CD14-positive monocyte (primary cell): ENCODE results near the gene CDK5RAP3. TPM values are rescaled to one million over a fixed set of nuclear protein-coding genes. Genes with fewer than 3 reads are reported as not detected.

ENCODE experiments used
- DNase-seq, 3 donors: peaks; one replicate each; pipeline ENCODE4 v3.0.0-alpha.2; 2011 to 2022
- H2AFZ ChIP-seq: 2 replicates; pipeline ENCODE4 v1.6.0; 2012; ENCODE audit warnings: mild to moderate bottlenecking, low read depth, low read length, inconsistent platforms; ENCODE audit not compliant: insufficient read depth, poor library complexity, severe bottlenecking
- H3K27ac ChIP-seq, 2 donors: 1 replicate in 1 of 2; 2 replicates in 1 of 2; pipeline ENCODE4 v1.5.1; 2012 to 2013; ENCODE audit warnings: low read length in 2 of 2, control low read depth in 1 of 2, inconsistent platforms in 1 of 2, low read depth in 1 of 2, mild to moderate bottlenecking in 1 of 2
- H3K27me3 ChIP-seq, 2 donors: one replicate each; pipeline versions ENCODE4 v1.6.0 to v1.6.1; 2011 to 2013; ENCODE audit warnings: low read length in 2 of 2; ENCODE audit not compliant: control insufficient read depth in 2 of 2, insufficient read depth in 2 of 2
- H3K36me3 ChIP-seq, 2 donors: replicated peaks in 1 of 2; 1 replicate in 1 of 2; 2 replicates in 1 of 2; pipeline versions ENCODE4 v1.5.1 to v1.6.1; 2012 to 2013; ENCODE audit warnings: low read length in 2 of 2, control low read depth in 1 of 2, inconsistent platforms in 1 of 2, mild to moderate bottlenecking in 1 of 2; ENCODE audit not compliant: insufficient read depth in 2 of 2, control insufficient read depth in 1 of 2
- H3K4me1 ChIP-seq, 2 donors: 1 replicate in 1 of 2; 2 replicates in 1 of 2; pipeline versions ENCODE4 v1.5.1 to v1.6.1; 2012 to 2013; ENCODE audit warnings: low read length in 2 of 2, control low read depth in 1 of 2, inconsistent platforms in 1 of 2, mild to moderate bottlenecking in 1 of 2, moderate library complexity in 1 of 2; ENCODE audit not compliant: insufficient read depth in 2 of 2, control insufficient read depth in 1 of 2
- H3K4me2 ChIP-seq: replicated peaks from 2 replicates; pipeline ENCODE3; 2012; ENCODE audit warnings: low read length, moderate library complexity, mild to moderate bottlenecking; ENCODE audit not compliant: poor library complexity, severe bottlenecking; ENCODE audit errors: extremely low read depth
- H3K4me3 ChIP-seq, 3 experiments: fragments of 200-600 bp in 1 of 3; sonication (generic) in 1 of 3; replicated peaks in 1 of 3; 1 replicate in 2 of 3; 2 replicates in 1 of 3; pipeline ENCODE4 v1.5.1; 2011 to 2013; ENCODE audit warnings: low read length in 3 of 3, mild to moderate bottlenecking in 3 of 3, control low read depth in 2 of 3, low read depth in 2 of 3, inconsistent platforms in 1 of 3, moderate library complexity in 1 of 3
- H3K79me2 ChIP-seq: 2 replicates; pipeline ENCODE4 v1.6.0; 2012; ENCODE audit warnings: mild to moderate bottlenecking, control low read depth, inconsistent platforms, low read length, moderate library complexity; ENCODE audit not compliant: insufficient read depth
- H3K9ac ChIP-seq: 2 replicates; pipeline ENCODE4 v1.6.0; 2017; ENCODE audit warnings: low read length, mild to moderate bottlenecking; ENCODE audit not compliant: insufficient read depth, poor library complexity, severe bottlenecking
- H3K9me3 ChIP-seq, 2 donors: replicated peaks in 1 of 2; 1 replicate in 1 of 2; 2 replicates in 1 of 2; pipeline versions ENCODE4 v1.5.1 to v1.6.1; 2012 to 2013; ENCODE audit warnings: low read length in 2 of 2, control low read depth in 1 of 2; ENCODE audit not compliant: control insufficient read depth in 1 of 2, insufficient read depth in 1 of 2
- H4K20me1 ChIP-seq: 2 replicates; pipeline ENCODE4 v1.6.0; 2012; ENCODE audit warnings: mild to moderate bottlenecking, low read length, control low read depth, moderate library complexity; ENCODE audit not compliant: insufficient read depth
- H3K27ac Mint-ChIP-seq, 7 donors: one replicate each; pipeline ENCODE4 v1.8.0; 2020; ENCODE audit warnings: mild to moderate bottlenecking in 7 of 7, mixed read lengths in 7 of 7, moderate library complexity in 6 of 7, inconsistent platforms in 2 of 7
- H3K27me3 Mint-ChIP-seq, 3 donors: one replicate each; pipeline ENCODE4 v1.8.0; 2021 to 2022; ENCODE audit warnings: low read depth in 3 of 3, mild to moderate bottlenecking in 3 of 3, mixed read lengths in 3 of 3, moderate library complexity in 3 of 3, inconsistent platforms in 1 of 3
- H3K36me3 Mint-ChIP-seq, 2 donors: one replicate each; pipeline ENCODE4 v1.8.0; 2020; ENCODE audit warnings: mixed read lengths in 2 of 2, inconsistent platforms in 1 of 2, mild to moderate bottlenecking in 1 of 2
- H3K4me1 Mint-ChIP-seq: one replicate; pipeline ENCODE4 v1.8.0; 2020; ENCODE audit warnings: mild to moderate bottlenecking, mixed read lengths
- H3K4me3 Mint-ChIP-seq, 2 donors: one replicate each; pipeline ENCODE4 v1.8.0; 2020; ENCODE audit warnings: mild to moderate bottlenecking in 2 of 2, mixed read lengths in 2 of 2, moderate library complexity in 1 of 2
- H3K9me3 Mint-ChIP-seq, 7 donors: one replicate each; pipeline ENCODE4 v1.8.0; 2020 to 2022; ENCODE audit warnings: mixed read lengths in 7 of 7, mild to moderate bottlenecking in 6 of 7, moderate library complexity in 6 of 7, inconsistent platforms in 2 of 7
- WGBS: methylation state at CpG from one replicate; pipeline ENCODE4 v1.1.5; 2013; ENCODE audit warnings: missing lambda C conversion rate; ENCODE audit not compliant: insufficient coverage; 5-methylcytosine and 5-hydroxymethylcytosine counted together
- intact Hi-C, 2 donors: fragments of 100-400 bp; cut with micrococcal nuclease; formaldehyde crosslinking; loops; one replicate each; pipeline versions ENCODE4 v1.15.0 to v1.15.1; 2023
- polyA plus RNA-seq, 3 donors: library from polyadenylated mRNA; depleted of rRNA in 1 of 3; unstranded in 2 of 3; stranded (reverse) in 1 of 3; fragments of 300-500 nt in 2 of 3; fragments of >200 nt in 1 of 3; fragmentation: Illumina TruSeq in 2 of 3; gene quantifications; 1 replicate in 2 of 3; 2 replicates in 1 of 3; pipeline ENCODE4 v1.2.3, GENCODE V29; 2012 to 2021
- TF ChIP-seq, protein P1 (sequence below): fragments of 200-600 bp; IDR thresholded peaks from one replicate; pipeline ENCODE4 v1.8.0; 2022; ENCODE audit warnings: antibody characterized with exemption, mild to moderate bottlenecking

Gene CDK5RAP3
- polyA plus RNA-seq, 3 donors = 86.1 to 782 (median 94.4) TPM

DNA sequence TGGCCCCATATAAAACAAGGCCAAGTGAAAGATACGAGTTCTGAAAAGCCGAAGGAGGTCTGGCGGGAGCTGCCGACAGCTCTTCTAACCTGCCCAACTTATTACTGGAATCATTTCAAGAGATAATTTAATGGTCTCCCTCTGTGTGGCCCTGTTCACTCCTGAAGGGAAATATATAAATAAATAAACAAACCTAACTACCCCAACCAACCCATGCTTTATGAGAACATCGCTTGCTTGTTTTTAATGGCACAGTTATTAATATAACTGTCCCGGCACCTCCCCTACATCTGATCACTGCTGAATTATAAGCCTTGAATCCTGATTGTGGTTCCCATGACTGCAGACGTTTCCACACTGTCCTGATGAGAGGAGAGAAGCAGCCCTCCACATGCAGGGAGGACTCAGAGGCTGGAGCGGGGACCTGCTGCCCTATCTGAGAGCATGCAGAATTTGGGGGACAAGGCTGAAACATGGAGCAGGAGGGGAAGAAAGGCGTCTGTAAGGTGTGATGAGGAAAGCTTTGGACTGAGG is 22.2 kb downstream of the CDK5RAP3 start:
- H3K27ac ChIP-seq = no peak overlapping the region
- Mint-ChIP-seq H3K4me3 (no peak overlapping the region), H3K27me3 (peaks cover 0 to 6% (median 4%) of the 10 kb centered on the region in 3 donors), H3K9me3 (no peaks in the 10 kb centered on the region), H3K27ac (no peak overlapping the region), H3K36me3 (peaks cover 0 to 2% of the 10 kb centered on the region in 2 donors), H3K4me1 (peaks cover 13% of the 10 kb centered on the region)
- H3K4me2 ChIP-seq = no peak overlapping the region
- H3K4me3 ChIP-seq = no peak overlapping the region
- no peaks in the 10 kb centered on the region for H3K36me3 ChIP-seq
- H3K79me2 ChIP-seq = no peaks in the 10 kb centered on the region
- no peak for DNase-seq
- H3K9ac ChIP-seq = no peak overlapping the region
- H3K27me3 ChIP-seq = no peaks in the 10 kb centered on the region
- no peaks in the 10 kb centered on the region for H4K20me1 ChIP-seq
- 87% methylated on average over 4 of the region's 9 CpGs for WGBS
- H2AFZ ChIP-seq = no peak overlapping the region
- peaks cover 5 to 6% of the 10 kb centered on the region in 2 donors for H3K4me1 ChIP-seq
- intact Hi-C loops = no loop called here
- no peaks in the 10 kb centered on the region for H3K9me3 ChIP-seq
- TF ChIP-seq, protein P1, sequence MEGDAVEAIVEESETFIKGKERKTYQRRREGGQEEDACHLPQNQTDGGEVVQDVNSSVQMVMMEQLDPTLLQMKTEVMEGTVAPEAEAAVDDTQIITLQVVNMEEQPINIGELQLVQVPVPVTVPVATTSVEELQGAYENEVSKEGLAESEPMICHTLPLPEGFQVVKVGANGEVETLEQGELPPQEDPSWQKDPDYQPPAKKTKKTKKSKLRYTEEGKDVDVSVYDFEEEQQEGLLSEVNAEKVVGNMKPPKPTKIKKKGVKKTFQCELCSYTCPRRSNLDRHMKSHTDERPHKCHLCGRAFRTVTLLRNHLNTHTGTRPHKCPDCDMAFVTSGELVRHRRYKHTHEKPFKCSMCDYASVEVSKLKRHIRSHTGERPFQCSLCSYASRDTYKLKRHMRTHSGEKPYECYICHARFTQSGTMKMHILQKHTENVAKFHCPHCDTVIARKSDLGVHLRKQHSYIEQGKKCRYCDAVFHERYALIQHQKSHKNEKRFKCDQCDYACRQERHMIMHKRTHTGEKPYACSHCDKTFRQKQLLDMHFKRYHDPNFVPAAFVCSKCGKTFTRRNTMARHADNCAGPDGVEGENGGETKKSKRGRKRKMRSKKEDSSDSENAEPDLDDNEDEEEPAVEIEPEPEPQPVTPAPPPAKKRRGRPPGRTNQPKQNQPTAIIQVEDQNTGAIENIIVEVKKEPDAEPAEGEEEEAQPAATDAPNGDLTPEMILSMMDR = no peak

DNA sequence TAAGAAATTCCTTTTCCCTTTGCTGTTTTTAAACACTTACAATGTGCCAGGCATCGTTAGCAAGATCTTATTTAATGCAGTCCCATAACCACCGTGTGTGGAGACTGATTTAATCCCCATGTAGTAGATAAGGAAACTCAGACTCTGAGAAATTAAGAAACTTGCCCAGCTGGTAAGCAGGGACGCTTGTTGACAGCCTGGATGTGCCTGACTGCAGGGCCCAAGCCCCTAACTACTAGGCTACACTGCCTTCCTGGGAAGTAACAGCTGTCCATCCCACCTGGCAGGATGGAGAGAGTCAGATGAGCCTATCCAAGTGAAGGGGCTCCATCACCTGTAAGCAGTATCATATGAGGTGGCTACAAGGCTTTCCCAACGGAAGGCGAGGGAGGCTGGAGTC is 23.1 kb downstream of the CDK5RAP3 start:
- peaks cover 0 to 2% of the 10 kb centered on the region in 2 donors for H3K36me3 Mint-ChIP-seq
- Histone ChIP-seq H3K4me3 (no peak overlapping the region), H3K9me3 (no peaks in the 10 kb centered on the region), H3K4me1 (peaks cover 6 to 8% of the 10 kb centered on the region in 2 donors), H3K4me2 (no peak overlapping the region), H3K27me3 (no peaks in the 10 kb centered on the region), H3K27ac (no peak overlapping the region), H3K9ac (no peak overlapping the region), H2AFZ (no peak overlapping the region), H4K20me1 (no peaks in the 10 kb centered on the region), H3K36me3 (no peaks in the 10 kb centered on the region), H3K79me2 (no peaks in the 10 kb centered on the region)
- TF ChIP-seq, protein P1 = no peak
- DNase-seq = no peak
- no peaks in the 10 kb centered on the region for H3K9me3 Mint-ChIP-seq
- H3K4me1 Mint-ChIP-seq = peaks cover 9% of the 10 kb centered on the region
- H3K4me3 Mint-ChIP-seq = no peak overlapping the region
- H3K27me3 Mint-ChIP-seq = peaks cover 2 to 9% (median 4%) of the 10 kb centered on the region in 3 donors
- WGBS = 100% methylated on average over 2 of the region's 5 CpGs
- intact Hi-C loops = no loop called here
- H3K27ac Mint-ChIP-seq = no peak overlapping the region
